ENCODE results near the gene RIPK4.
"Not testable (repeated sequence)": the region's sequence is repeated elsewhere in the genome, so short reads cannot be mapped to it uniquely, and the experiment has no call there.

Gene RIPK4

GRCh38 chr21:41731081-41731480 is 35.8 kb downstream of the RIPK4 start:
- DNase-seq, result no peak

DNA sequence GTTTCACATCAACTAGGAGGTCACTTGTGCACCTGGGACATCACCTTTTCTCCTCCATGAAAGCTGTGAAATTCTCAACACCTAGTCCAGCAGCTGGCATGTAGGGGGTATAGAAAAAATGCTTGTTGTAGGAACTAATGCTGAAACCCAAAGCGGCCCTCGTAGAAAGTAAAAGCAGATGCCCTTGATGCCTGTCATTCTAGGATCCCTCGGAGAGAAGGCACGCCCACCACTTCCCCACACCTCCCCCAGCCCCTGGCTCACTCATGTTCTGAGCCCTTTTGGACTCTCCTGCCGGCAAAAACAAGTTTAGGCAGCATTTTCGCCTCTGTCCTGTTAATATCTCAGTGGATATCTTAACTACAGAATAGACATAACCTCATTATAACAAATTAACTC is 36.5 kb downstream of the RIPK4 start:
- no peak for DNase-seq

GRCh38 chr21:41729701-41730366 is 37.0 kb downstream of the RIPK4 start:
- DNase-seq, result no peak

GRCh38 chr21:41727784-41728763 is 38.8 kb downstream of the RIPK4 start:
- DNase-seq, result no peak

GRCh38 chr21:41726970-41727783 is 39.7 kb downstream of the RIPK4 start:
- DNase-seq, result no peak

GRCh38 chr21:41726630-41726969 is 40.3 kb downstream of the RIPK4 start:
- no peak for DNase-seq

DNA sequence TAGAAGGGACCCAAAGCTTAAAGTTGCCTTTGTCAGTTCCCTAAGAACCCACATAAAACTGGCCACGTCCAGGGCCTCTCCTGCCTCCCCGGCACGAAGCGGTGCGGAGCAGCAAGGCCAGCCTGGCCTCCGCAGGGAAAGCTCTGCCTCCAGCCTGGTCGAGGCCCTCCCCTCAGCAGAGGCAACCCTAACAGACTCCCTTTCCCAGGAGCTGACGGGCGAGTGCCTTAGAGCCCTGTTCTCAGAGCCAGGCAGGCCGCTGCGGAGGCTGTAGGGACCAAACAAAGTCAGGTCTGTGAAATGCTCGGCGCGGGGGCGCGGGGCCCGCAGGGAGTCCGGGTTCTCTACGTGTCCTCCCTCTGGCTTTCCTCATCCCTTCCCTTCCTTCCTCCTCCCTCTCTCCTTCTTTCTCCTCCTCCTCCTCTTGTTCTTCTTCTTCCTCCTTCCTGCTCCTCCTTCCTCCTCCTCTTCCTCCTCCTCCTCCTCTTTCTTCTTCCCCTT is 40.7 kb downstream of the RIPK4 start:
- no peak for DNase-seq

GRCh38 chr21:41725421-41726031 is 41.3 kb downstream of the RIPK4 start:
- DNase-seq, result no peak

- not testable (repeated sequence) for DNase-seq
These were observed 43.0 kb downstream of the RIPK4 start for GRCh38 chr21:41723835-41724234.

GRCh38 chr21:41722052-41723018 is 44.5 kb downstream of the RIPK4 start:
- DNase-seq, result no peak

DNA sequence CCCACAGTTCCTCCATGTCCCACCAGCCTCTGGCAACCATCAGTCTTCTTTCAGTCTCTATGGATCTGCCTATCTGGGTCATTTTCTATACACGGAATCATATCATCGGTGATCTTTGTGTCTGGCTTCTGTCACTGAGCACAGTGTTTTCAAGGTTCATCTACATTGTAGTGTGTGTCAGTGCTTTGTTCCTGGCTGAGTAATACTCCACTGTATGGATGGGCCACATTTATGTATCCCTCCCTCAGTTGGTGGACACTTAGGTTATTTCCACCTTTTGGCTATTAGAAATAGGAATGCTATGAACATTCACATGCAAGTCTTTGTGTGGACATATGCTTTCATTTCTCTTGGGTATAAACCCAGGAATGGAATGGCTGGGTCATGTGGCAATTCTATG is 46.6 kb downstream of the RIPK4 start:
- DNase-seq, result no peak

GRCh38 chr21:41719691-41720090 is 47.2 kb downstream of the RIPK4 start:
- no peak for DNase-seq

GRCh38 chr21:41717573-41718330 is 49.1 kb downstream of the RIPK4 start:
- no peak for DNase-seq

DNA sequence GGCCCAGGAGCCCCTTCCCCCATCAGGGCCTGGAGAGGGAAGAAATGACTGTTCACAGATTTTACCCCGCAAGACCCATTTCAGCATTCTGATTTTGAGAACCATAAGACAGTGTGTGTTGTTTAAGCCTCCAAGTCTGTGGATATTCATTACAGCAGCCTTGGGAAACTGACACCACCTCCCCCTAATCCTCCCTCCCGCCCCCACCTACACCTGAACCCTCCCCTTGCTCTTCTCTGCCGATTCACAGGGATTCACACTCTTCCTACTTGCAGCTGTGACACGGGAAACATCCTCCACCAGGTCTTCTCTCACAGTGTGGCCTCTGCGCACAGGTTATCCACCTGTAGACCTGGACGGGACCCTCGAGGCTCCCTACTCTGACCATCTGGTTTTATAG is 50.1 kb downstream of the RIPK4 start:
- no peak for DNase-seq

DNA sequence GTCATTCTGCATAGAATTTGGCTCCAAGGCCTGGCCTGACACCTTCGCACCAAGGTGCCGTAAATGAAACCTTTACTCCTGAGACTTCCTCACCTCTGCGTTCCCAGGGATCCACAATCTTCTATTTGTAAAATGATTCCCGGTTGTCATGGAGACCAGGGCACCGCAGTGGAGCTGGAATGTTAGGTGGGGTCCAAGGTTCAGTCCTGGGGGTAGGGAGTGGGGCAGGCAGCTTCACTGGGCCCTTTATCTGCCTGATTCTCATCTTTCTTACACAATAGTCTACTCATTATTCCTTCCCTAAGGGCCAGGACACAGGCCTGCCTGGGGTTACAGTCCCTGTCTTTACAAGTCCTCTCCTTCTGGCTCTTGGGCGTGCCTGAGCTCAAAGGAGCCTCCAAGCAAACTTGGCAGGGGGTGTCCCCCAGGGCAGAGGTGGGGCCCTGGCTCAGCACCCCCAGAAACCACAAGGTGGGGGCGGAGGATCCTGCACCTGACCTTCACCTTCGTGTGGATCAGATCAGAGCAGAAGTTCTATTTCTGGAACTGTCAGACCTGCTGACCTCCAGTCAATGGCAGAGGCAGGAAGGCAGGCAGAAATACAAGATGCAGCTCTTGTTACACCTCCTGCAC is 51.1 kb downstream of the RIPK4 start:
- DNase-seq, result no peak

DNA sequence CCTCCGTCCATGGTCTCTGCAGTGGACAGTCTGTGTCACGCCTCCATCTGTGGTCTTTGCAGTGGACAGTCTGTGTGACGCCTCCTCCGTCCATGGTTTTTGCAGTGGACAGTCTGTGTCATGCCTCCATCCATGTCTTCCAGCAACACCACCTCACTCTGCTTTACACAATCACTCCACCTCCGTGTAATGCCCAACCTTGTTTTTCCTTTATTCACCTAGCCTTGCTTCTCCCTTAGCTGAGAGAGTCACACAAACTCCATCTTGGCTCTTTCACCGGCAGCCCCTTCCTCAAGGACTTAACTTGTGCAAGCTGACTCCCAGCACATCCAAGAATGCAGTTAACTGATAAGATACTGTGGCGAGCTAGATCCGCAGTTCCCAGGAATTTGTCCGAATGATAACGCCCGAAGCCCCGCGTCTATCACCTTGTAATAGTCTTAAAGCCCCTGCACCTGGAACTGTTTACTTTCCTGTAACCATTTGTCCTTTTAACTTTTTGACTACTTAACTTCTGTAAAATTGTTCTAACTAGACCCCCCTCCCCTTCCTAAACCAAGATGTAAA is 52.5 kb downstream of the RIPK4 start:
- DNase-seq, result not testable (repeated sequence)

DNA sequence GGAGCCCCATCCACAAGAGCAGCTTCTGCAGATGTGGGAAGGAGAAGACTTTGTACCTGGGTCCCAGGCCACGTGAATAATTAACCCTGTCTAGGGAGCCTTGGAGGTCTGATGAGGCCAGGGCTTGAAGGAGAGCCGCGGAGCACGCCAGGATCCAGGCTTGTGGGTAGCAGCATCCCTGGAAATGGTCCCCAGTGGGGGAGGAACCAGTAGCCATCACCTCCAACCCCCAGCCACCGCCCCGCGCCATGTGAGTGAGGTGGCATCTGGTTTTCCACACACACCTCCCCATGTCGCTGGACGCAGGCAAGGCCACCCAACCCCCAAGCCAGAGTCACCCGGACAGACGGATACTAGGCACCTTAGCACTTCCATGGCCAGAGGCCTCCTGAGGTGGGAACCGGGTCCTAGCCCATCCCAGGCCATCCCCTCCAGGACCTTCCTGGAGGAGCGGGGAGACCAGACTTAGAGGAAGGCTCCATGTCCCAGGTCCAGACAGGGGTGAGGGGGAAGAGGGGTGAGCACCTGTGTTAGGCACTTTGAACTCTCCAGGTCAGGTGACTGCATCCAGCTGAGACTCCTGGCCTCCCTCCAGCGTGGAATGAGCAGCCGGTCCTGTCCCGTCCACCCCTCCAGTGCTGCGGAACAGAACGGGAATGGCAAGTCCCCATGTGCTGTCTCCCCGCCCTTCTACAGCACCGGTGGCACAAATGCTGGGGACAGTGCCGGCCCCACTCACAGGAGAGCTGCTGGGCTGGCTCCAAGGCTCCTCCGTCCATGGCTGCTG is 53.2 kb downstream of the RIPK4 start:
- no peak for DNase-seq

GRCh38 chr21:41712730-41713129 is 54.1 kb downstream of the RIPK4 start:
- no peak for DNase-seq

DNA sequence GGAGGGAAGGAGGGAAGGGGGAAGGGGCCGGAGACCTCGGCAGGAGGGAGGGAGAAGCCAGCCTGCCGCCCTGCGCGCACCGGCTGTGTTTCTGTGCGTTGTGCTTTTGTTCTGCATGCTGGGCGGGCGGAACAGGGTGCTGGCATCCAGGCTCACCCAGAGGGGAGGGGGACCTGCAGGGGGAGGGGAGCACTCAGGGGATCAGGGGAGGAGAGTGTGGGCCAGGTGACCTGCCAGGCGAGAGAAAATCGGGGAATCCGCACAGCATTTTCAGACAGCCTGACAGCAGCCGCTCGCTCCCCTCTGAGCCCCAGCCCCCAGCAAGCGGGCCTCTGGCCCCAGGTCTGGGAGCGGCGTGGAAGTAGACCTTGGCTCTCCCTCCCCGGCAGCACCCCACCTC is 54.7 kb downstream of the RIPK4 start:
- DNase-seq, result no peak

Data from activated naive CD4-positive, alpha-beta T cell treated with anti-CD3 and anti-CD28 coated beads, Interleukin-2, amount 50 U/mL, for 16 hours (primary cell).